NK-92 (cell line): Measurements from ENCODE around the gene SLC24A5.

Experiments used
- DNase-seq: peaks from one replicate; lab custom pipeline; 2025; ENCODE audit not compliant: unreplicated experiment; lab: John Stamatoyannopoulos, UW

SLC24A5 gene

GRCh38 chr15:48185529-48185928, 64.7 kb downstream of the SLC24A5 start:
- no peak for DNase-seq

GRCh38 chr15:48186271-48186670, 65.5 kb downstream of the SLC24A5 start:
- DNase-seq = no peak

DNA sequence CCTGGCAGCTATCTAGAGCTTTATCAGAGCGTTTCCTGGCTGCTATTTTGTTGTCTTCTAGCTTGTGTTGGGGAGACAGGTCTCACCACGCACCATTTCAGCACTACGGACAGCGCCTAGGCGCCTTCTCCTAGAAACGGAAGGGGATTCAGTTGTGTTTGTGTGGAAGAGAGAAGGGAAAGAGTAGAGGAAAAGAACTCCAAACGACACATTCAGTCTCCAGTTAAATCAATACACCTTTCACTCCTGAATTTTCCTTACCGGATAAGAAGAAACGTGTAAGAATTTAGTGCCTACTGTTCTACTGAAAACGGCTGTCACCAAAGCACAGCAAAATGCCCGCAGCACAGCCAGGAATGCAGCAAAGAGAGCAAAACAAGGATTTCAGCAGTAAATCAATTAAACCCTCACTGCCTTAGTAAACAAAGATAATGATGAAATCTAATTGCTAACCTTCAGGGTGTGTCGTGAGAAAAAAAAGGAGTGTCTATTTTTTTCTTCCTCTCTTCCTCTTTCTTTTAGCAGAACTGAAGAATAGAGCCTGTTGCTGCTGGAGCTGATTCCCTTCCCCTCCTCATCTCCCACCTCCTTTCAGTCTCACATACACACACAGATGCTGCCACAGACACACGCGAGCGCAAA, 70.3 kb downstream of the SLC24A5 start:
- no peak for DNase-seq

GRCh38 chr15:48191574-48192225, 70.9 kb downstream of the SLC24A5 start, which contains the start of gene CTXN2:
CTXN2 (plus strand) TSS chr15:48191665; CDS start chr15:48201301, 9,636 bp downstream.
- DNase-seq = no peak
